NT2/D1 (cell line): Measurements from ENCODE around the gene RAB3C.

Source experiments
- DNase-seq: peaks from one replicate; pipeline ENCODE4 v3.0.0-alpha.2; 2011; ENCODE audit warnings: low read depth, low spot score
- H3K27me3 ChIP-seq: 2 replicates; pipeline ENCODE4 v1.6.0; 2011; ENCODE audit warnings: mild to moderate bottlenecking; ENCODE audit not compliant: insufficient read length, insufficient read depth
- H3K36me3 ChIP-seq: 2 replicates; pipeline ENCODE4 v1.6.1; 2011; ENCODE audit warnings: mild to moderate bottlenecking, low read length, mixed read lengths; ENCODE audit not compliant: insufficient read depth, insufficient read length
- H3K4me1 ChIP-seq: 2 replicates; pipeline ENCODE4 v1.5.1; 2011; ENCODE audit not compliant: insufficient read depth, insufficient read length
- H3K4me3 ChIP-seq: 2 replicates; pipeline ENCODE4 v1.5.1; 2011; ENCODE audit warnings: low read depth; ENCODE audit not compliant: insufficient read length
- H3K9ac ChIP-seq: 2 replicates; pipeline ENCODE4 v1.6.0; 2011; ENCODE audit warnings: low read depth; ENCODE audit not compliant: insufficient read length
- H3K9me3 ChIP-seq: 2 replicates; pipeline ENCODE4 v1.5.1; 2011; ENCODE audit warnings: mild to moderate bottlenecking, low read length; ENCODE audit not compliant: insufficient read depth
- SUZ12 ChIP-seq: IDR thresholded peaks from 2 replicates; pipeline ENCODE4 v1.6.1; 2011; ENCODE audit not compliant: insufficient read length, insufficient read depth; ENCODE audit errors: extremely low read depth
- YY1 ChIP-seq: IDR thresholded peaks from 2 replicates; pipeline ENCODE4 v1.6.1; 2011; ENCODE audit not compliant: insufficient read length, insufficient read depth
- ZNF274 ChIP-seq: IDR thresholded peaks from 2 replicates; pipeline ENCODE4 v1.6.1; 2011; ENCODE audit warnings: mild to moderate bottlenecking, low read depth, low read length

The RAB3C gene

DNA sequence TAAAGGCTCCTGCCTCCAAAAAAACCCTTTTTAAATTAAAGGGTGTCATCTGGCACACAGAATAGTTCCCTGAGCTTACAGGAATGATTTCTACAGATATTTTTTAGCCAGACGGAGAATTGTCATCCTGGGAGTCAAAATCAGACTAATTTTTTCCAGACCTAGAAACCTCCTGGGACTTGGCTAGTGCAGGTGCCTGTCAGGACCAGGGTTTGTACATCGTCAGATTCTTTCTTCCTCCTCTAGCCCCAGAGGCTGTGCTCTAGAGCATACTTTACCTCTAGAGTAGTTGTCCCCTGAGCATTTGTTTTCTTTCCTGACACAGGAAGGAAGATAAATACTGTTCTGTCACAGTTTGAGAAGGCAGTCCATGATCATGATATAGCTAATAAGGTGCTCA is 52.5 kb downstream of the RAB3C start:
- Histone ChIP-seq H3K9ac (no peak overlapping the region), H3K36me3 (no peaks in the 10 kb centered on the region), H3K9me3 (no peaks in the 10 kb centered on the region), H3K4me3 (no peak overlapping the region), H3K4me1 (no peaks in the 10 kb centered on the region), H3K27me3 (no peaks in the 10 kb centered on the region)
- no peak for DNase-seq
- TF ChIP-seq ZNF274 (no peak), SUZ12 (no peak), YY1 (no peak)

DNA sequence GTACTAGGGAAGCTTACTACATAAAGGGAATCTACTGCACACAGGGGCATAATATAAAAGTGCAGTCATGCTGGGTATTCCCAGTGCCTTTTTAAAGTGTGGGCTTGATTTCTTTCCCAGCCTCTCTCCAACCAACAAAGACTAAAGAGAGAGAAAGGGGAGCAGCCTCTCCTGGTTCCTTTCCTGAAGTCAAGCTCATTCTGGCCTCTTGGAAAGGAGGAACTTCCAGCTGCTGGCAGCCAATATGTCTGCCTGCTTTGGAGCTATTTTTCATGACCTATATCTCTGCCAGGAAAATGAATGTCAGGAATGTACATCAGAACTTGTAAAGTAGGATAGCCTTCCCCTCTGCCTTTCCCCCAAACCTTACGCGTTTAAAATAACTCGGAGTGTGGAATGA is 57.1 kb downstream of the RAB3C start:
- DNase-seq, result no peak
- Histone ChIP-seq H3K27me3 (no peaks in the 10 kb centered on the region), H3K9me3 (no peaks in the 10 kb centered on the region), H3K9ac (no peak overlapping the region), H3K36me3 (no peaks in the 10 kb centered on the region), H3K4me3 (no peak overlapping the region), H3K4me1 (no peaks in the 10 kb centered on the region)
- no peak for TF ChIP-seq SUZ12
- TF ChIP-seq YY1, result no peak
- no peak for TF ChIP-seq ZNF274

DNA sequence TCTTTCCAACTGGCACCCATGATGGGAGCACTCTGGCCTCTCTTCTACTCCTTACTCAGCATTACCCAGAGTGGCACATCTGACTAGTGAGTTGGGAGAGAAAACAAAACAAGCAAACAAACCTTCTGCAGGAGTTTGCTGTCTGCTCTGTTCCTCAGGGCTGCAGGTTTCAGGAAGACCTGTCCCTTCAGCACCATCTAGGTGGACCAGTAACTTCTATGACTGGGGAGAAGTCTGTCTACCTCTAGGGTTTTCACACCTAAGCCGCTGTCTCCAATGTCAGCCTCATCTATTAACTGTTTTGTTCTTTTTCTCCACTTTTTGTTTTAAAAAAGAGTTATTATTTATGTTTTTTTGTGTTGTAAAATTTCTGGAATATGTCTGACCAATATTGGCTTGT is 58.7 kb downstream of the RAB3C start:
- no peaks in the 10 kb centered on the region for H3K27me3 ChIP-seq

DNA sequence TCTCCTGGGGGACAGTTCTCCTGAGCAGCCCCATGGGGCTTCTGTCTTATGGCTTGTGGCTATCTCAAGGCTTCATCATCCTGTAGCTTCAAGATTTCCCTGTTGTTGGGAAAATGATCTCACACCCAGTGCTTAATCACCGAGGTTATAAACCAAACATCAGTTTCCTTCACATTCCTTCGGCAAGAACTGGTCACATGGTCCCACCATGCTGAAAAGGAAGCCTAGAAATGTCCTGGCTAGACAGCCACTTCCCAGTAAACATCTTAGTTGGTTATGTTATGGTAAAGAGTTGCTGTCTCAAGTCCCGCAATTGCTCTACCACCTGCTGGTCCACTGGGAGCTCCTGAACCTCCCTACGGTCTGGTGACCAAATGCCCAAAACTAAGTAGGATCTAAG is 66.0 kb downstream of the RAB3C start:
- H3K9ac ChIP-seq, result no peak overlapping the region
- no peaks in the 10 kb centered on the region for H3K4me1 ChIP-seq
- no peaks in the 10 kb centered on the region for H3K36me3 ChIP-seq
- H3K27me3 ChIP-seq, result no peaks in the 10 kb centered on the region
- DNase-seq, result no peak
- no peaks in the 10 kb centered on the region for H3K9me3 ChIP-seq
- H3K4me3 ChIP-seq, result no peak overlapping the region
- TF ChIP-seq SUZ12 (no peak), YY1 (no peak), ZNF274 (no peak)

More for the DNA sequence above, 58.7 kb downstream of the RAB3C start:
- Histone ChIP-seq H3K9ac (no peak overlapping the region), H3K4me1 (no peaks in the 10 kb centered on the region), H3K9me3 (no peaks in the 10 kb centered on the region), H3K36me3 (no peaks in the 10 kb centered on the region), H3K4me3 (no peak overlapping the region)
- no peak for DNase-seq
- TF ChIP-seq SUZ12 (no peak), YY1 (no peak), ZNF274 (no peak)

DNA sequence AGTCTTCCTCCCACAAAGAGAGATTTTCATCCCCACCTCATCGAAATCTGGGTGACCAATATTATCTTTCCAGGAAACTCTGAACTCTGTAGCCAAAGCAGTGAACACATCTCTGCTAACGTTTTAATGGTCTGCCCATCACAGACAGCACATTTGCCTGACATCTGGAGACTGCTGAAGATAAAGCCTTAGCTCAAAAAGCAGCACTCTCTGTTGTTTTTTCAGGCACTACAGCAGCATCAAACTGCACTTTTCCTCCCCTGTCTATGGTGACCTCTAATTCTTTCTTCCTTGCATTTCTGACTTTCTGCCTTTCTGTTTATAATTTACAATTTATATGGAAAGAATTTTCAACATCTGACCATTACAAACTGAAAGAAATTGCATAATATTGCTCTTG is 66.8 kb downstream of the RAB3C start:
- Histone ChIP-seq H3K36me3 (no peaks in the 10 kb centered on the region), H3K4me1 (no peaks in the 10 kb centered on the region), H3K9me3 (no peaks in the 10 kb centered on the region), H3K9ac (no peak overlapping the region), H3K4me3 (no peak overlapping the region), H3K27me3 (no peaks in the 10 kb centered on the region)
- TF ChIP-seq ZNF274 (no peak), SUZ12 (no peak), YY1 (no peak)
- no peak for DNase-seq

DNA sequence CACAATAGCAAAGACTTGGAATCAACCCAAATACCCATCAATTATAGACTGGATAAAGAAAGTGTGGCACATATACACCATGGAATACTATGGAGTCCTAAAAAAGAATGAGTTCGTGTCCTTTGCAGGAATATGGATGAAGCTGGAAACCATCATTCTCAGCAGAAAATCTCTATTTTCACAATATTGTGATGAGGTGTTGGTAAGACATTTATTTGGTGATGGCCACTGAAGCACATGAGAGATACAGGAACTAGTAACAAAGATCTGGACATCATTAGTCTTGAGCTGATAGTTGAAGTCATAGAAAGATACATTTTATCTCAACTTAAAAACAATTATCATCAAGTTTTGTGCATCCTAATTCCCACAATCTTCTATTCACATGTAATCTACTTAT is 70.6 kb downstream of the RAB3C start:
- Histone ChIP-seq H3K27me3 (no peaks in the 10 kb centered on the region), H3K36me3 (no peaks in the 10 kb centered on the region), H3K4me1 (no peaks in the 10 kb centered on the region), H3K9me3 (no peaks in the 10 kb centered on the region), H3K4me3 (no peak overlapping the region), H3K9ac (no peak overlapping the region)
- no peak for TF ChIP-seq ZNF274
- no peak for TF ChIP-seq YY1
- no peak for TF ChIP-seq SUZ12
- no peak for DNase-seq

DNA sequence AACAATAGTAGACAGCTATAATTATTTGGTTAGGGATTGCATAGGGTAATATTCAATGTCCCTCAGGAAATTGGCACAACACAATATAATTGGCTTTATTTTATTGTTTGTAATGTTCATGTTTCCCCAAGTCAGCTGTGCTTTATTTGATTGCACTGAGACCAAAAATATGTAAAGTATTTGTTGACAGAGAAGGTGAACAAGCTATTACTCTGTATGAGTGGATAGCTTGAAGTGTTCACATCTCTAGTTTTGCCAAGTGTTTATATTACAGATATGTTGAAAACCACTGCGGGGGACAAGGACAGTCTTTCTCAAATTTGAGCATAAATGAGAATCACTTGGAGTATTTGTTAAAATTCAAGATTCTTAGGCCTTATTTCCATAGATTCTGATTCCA is 83.3 kb downstream of the RAB3C start:
- TF ChIP-seq ZNF274 (no peak), YY1 (no peak), SUZ12 (no peak)
- no peaks in the 10 kb centered on the region for H3K27me3 ChIP-seq
- H3K4me1 ChIP-seq, result no peaks in the 10 kb centered on the region
- no peaks in the 10 kb centered on the region for H3K36me3 ChIP-seq
- H3K9me3 ChIP-seq, result no peaks in the 10 kb centered on the region; the same call in 1 of the 2 replicates
- H3K9ac ChIP-seq, result no peak overlapping the region
- DNase-seq, result no peak
- H3K4me3 ChIP-seq, result no peak overlapping the region
